SK-N-SH (cell line): ENCODE measurements around the gene HYAL1. TPM values are rescaled to one million over a fixed set of nuclear protein-coding genes. Genes with fewer than 3 reads are reported as not detected.

Source experiments
- CTCF ChIA-PET: fragments of 300-600, 350-600 bp; formaldehyde crosslinking; extraction: SDS; loops from one replicate; lab custom pipeline; 2021; lab: Yijun Ruan, JAX
- POLR2A ChIA-PET: fragments of 350-600 bp; sonication (Branson Sonifier 250); formaldehyde crosslinking; extraction: SDS; loops from one replicate; lab custom pipeline; 2020; ENCODE audit warnings: antibody characterized with exemption, inconsistent platforms; lab: Yijun Ruan, JAX
- DNase-seq: peaks from one replicate; pipeline ENCODE4 v3.0.0; 2012
- H2AFZ ChIP-seq: fragments of 200-600 bp; sonication (generic); 2 replicates; pipeline ENCODE4 v1.8.1; 2016; ENCODE audit warnings: antibody characterized with exemption, mild to moderate bottlenecking, low read depth
- H3F3A ChIP-seq: fragments of 200-600 bp; sonication (generic); replicated peaks from 2 replicates; pipeline ENCODE3; 2016; ENCODE audit warnings: antibody characterized with exemption, mild to moderate bottlenecking; ENCODE audit not compliant: insufficient read depth
- H3K27ac ChIP-seq, 2 experiments: fragments of 200-500 bp in 1 of 2; fragments of 200-600 bp in 1 of 2; sonication (Bioruptor generic) in 1 of 2; sonication (generic), shearing (Covaris generic) in 1 of 2; 2 replicates each; pipeline versions ENCODE4 v1.5.1 to v1.6.1; 2014 to 2016; ENCODE audit warnings: low read depth in 2 of 2, inconsistent platforms in 1 of 2, low read length in 1 of 2, mild to moderate bottlenecking in 1 of 2, mixed read lengths in 1 of 2
- H3K27me3 ChIP-seq: fragments of 200-600 bp; sonication (generic), shearing (Covaris generic); 2 replicates; pipeline ENCODE4 v1.6.1; 2016; ENCODE audit warnings: mixed run types; ENCODE audit not compliant: insufficient read depth
- H3K36me3 ChIP-seq, 2 experiments: fragments of 200-500 bp in 1 of 2; fragments of 200-600 bp in 1 of 2; sonication (Bioruptor generic) in 1 of 2; sonication (generic) in 1 of 2; replicated peaks in 1 of 2; 2 replicates each; pipeline versions ENCODE3 to v1.5.1; 2014 to 2016; ENCODE audit warnings: low read length in 1 of 2, mild to moderate bottlenecking in 1 of 2; ENCODE audit not compliant: insufficient read depth in 2 of 2, control insufficient read depth in 1 of 2
- H3K4me1 ChIP-seq, 2 experiments: fragments of 200-500 bp in 1 of 2; fragments of 200-600 bp in 1 of 2; sonication (Bioruptor generic) in 1 of 2; sonication (generic), shearing (Covaris generic) in 1 of 2; 2 replicates each; pipeline versions ENCODE4 v1.5.1 to v1.6.1; 2014 to 2016; ENCODE audit warnings: low read depth in 1 of 2, low read length in 1 of 2, mixed run types in 1 of 2; ENCODE audit not compliant: insufficient read depth in 2 of 2, control insufficient read depth in 1 of 2
- H3K4me2 ChIP-seq: fragments of 200-600 bp; sonication (generic), shearing (Covaris generic); 2 replicates; pipeline ENCODE4 v1.6.1; 2017; ENCODE audit warnings: mixed run types
- H3K4me3 ChIP-seq, 2 experiments: fragments of 200-500 bp in 1 of 2; fragments of 200-600 bp in 1 of 2; sonication (Bioruptor generic) in 1 of 2; sonication (generic), shearing (Covaris generic) in 1 of 2; 2 replicates each; pipeline versions ENCODE4 v1.5.1 to v1.8.1; 2014 to 2016; ENCODE audit warnings: low read depth in 2 of 2, inconsistent platforms in 1 of 2, low read length in 1 of 2, mild to moderate bottlenecking in 1 of 2, mixed read lengths in 1 of 2, moderate library complexity in 1 of 2
- H3K79me2 ChIP-seq: fragments of 200-600 bp; sonication (generic); 2 replicates; pipeline ENCODE4 v1.8.1; 2017; ENCODE audit warnings: mild to moderate bottlenecking; ENCODE audit not compliant: insufficient read depth
- H3K9ac ChIP-seq: fragments of 200-600 bp; sonication (generic); 2 replicates; pipeline ENCODE4 v1.6.1; 2017; ENCODE audit warnings: mixed run types
- H3K9me2 ChIP-seq: fragments of 200-600 bp; sonication (generic); 2 replicates; pipeline ENCODE4 v1.6.1; 2017; ENCODE audit warnings: mixed run types
- H3K9me3 ChIP-seq: fragments of 200-600 bp; sonication (generic); 2 replicates; pipeline ENCODE4 v1.6.1; 2017; ENCODE audit warnings: mixed run types, mild to moderate bottlenecking, moderate library complexity
- H4K20me1 ChIP-seq: fragments of 200-600 bp; sonication (generic); 2 replicates; pipeline ENCODE4 v1.6.1; 2017; ENCODE audit warnings: mild to moderate bottlenecking, mixed run types; ENCODE audit not compliant: insufficient read depth
- CHD2 ChIP-seq: fragments of 150-350 bp; IDR thresholded peaks from 2 replicates; pipeline ENCODE4 v1.6.1; 2018; ENCODE audit warnings: low read length; ENCODE audit not compliant: partially characterized antibody
- GABPA ChIP-seq: IDR thresholded peaks from 2 replicates; pipeline ENCODE4 v1.4.0; 2012; ENCODE audit warnings: low read depth, mild to moderate bottlenecking
- POLR2AphosphoS5 ChIP-seq: IDR thresholded peaks from 2 replicates; pipeline ENCODE4 v1.6.1; 2012; ENCODE audit warnings: low read depth, low read length
- RCOR1 ChIP-seq: fragments of 150-350 bp; IDR thresholded peaks from 2 replicates; pipeline ENCODE4 v1.6.1; 2017; ENCODE audit warnings: antibody characterized with exemption, low read length
- RFX5 ChIP-seq: IDR thresholded peaks from 2 replicates; pipeline ENCODE4 v1.6.1; 2012; ENCODE audit warnings: mild to moderate bottlenecking, improper control_type of control experiment, low read length
- RXRA ChIP-seq: IDR thresholded peaks from 2 replicates; pipeline ENCODE4 v1.4.0; 2012; ENCODE audit warnings: low read depth, mild to moderate bottlenecking, borderline replicate concordance
- SMC3 ChIP-seq: IDR thresholded peaks from 2 replicates; pipeline ENCODE4 v1.6.1; 2012; ENCODE audit warnings: low read depth, low read length, improper control_type of control experiment
- TCF12 ChIP-seq: IDR thresholded peaks from 2 replicates; pipeline ENCODE4 v1.4.0; 2012
- YY1 ChIP-seq: IDR thresholded peaks from 2 replicates; pipeline ENCODE4 v1.4.0; 2012; ENCODE audit warnings: low read depth, mild to moderate bottlenecking
- WGBS: methylation state at CpG from one replicate; pipeline ENCODE4 v1.1.6; 2017; ENCODE audit warnings: low lambda C conversion rate; 5-methylcytosine and 5-hydroxymethylcytosine counted together
- polyA plus RNA-seq, 3 experiments: library from polyadenylated mRNA; depleted of rRNA; stranded (reverse); fragments of >200 nt; gene quantifications; 2 replicates each; pipeline ENCODE4 v1.2.3, GENCODE V29; 2012
- TF ChIP-seq, protein P1 (sequence below): fragments of 150-350 bp; IDR thresholded peaks from 2 replicates; pipeline ENCODE4 v1.6.1; 2017; ENCODE audit warnings: antibody characterized with exemption, low read length, low read depth, borderline replicate concordance
- TF ChIP-seq, protein P2 (sequence below): IDR thresholded peaks from 2 replicates; pipeline ENCODE4 v1.6.1; 2012; ENCODE audit warnings: mild to moderate bottlenecking, low read depth, low read length, moderate library complexity
- TF ChIP-seq, protein P3 (sequence below): IDR thresholded peaks from 2 replicates; pipeline ENCODE4; 2012
- TF ChIP-seq, protein P4 (sequence below): IDR thresholded peaks from 2 replicates; pipeline ENCODE4 v1.4.0; 2012; ENCODE audit warnings: low read depth, borderline replicate concordance

HYAL1 gene
- polyA plus RNA-seq, 1 of the 3 experiments (the other 2 are of a cell fraction), result 0.30 TPM

DNA sequence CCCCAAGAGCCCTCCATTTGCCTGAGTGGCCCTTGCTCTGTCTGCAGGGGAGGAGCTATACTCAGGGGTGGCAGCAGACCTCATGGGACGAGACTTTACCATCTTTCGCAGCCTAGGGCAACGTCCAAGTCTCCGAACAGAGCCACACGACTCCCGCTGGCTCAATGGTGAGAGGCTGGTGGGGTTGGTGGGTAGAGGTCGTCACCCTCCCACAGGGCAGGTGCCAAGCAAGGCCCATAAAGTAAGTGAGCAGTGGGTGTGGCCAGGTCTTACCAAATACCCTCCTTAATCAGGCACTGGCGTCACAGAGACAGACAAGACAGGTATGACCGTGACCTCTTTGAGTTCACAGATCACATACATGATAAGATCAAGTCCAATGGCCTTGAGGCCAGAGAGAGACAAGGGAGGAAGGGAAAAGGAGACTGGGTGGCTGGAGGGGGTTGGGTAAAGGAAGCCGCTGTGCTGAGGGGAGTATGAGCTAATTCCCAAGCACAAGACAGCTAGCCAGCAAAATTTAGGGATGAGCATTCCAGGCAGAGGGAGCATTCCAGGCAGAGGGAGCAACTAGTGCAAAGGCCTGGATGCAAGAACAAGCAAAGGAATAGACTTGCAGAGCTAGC, 31.9 kb downstream of the HYAL1 start:
- Histone ChIP-seq H4K20me1 (no peaks in the 10 kb centered on the region), H3K9me3 (no peaks in the 10 kb centered on the region), H3K4me2 (no peak overlapping the region), H3K4me3 (no peak overlapping the region), H2AFZ (no peak overlapping the region), H3K9ac (no peak overlapping the region), H3K79me2 (no peaks in the 10 kb centered on the region), H3K27ac (no peak overlapping the region), H3K4me1 (peaks cover 11 to 26% of the 10 kb centered on the region in 2 experiments; a peak in 2 of 4 replicates), H3K27me3 (0 out of 2 replicates have a peak, but pooled peaks cover 16% of the 10 kb centered on the region), H3F3A (peaks cover 18% of the 10 kb centered on the region), H3K9me2 (no peaks in the 10 kb centered on the region)
- WGBS, result 78% methylated on average over 4 of the region's 10 CpGs
- no peak for DNase-seq
- TF ChIP-seq RFX5, result no peak
- TF ChIP-seq SMC3, result no peak
- TF ChIP-seq TCF12, result no peak
- TF ChIP-seq YY1, result no peak
- TF ChIP-seq, protein P1, sequence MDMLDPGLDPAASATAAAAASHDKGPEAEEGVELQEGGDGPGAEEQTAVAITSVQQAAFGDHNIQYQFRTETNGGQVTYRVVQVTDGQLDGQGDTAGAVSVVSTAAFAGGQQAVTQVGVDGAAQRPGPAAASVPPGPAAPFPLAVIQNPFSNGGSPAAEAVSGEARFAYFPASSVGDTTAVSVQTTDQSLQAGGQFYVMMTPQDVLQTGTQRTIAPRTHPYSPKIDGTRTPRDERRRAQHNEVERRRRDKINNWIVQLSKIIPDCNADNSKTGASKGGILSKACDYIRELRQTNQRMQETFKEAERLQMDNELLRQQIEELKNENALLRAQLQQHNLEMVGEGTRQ, result no peak
- no peak for TF ChIP-seq RXRA
- TF ChIP-seq, protein P2, sequence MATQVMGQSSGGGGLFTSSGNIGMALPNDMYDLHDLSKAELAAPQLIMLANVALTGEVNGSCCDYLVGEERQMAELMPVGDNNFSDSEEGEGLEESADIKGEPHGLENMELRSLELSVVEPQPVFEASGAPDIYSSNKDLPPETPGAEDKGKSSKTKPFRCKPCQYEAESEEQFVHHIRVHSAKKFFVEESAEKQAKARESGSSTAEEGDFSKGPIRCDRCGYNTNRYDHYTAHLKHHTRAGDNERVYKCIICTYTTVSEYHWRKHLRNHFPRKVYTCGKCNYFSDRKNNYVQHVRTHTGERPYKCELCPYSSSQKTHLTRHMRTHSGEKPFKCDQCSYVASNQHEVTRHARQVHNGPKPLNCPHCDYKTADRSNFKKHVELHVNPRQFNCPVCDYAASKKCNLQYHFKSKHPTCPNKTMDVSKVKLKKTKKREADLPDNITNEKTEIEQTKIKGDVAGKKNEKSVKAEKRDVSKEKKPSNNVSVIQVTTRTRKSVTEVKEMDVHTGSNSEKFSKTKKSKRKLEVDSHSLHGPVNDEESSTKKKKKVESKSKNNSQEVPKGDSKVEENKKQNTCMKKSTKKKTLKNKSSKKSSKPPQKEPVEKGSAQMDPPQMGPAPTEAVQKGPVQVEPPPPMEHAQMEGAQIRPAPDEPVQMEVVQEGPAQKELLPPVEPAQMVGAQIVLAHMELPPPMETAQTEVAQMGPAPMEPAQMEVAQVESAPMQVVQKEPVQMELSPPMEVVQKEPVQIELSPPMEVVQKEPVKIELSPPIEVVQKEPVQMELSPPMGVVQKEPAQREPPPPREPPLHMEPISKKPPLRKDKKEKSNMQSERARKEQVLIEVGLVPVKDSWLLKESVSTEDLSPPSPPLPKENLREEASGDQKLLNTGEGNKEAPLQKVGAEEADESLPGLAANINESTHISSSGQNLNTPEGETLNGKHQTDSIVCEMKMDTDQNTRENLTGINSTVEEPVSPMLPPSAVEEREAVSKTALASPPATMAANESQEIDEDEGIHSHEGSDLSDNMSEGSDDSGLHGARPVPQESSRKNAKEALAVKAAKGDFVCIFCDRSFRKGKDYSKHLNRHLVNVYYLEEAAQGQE, result no peak
- no peak for TF ChIP-seq POLR2AphosphoS5
- TF ChIP-seq RCOR1, result no peak
- no peak for TF ChIP-seq CHD2
- TF ChIP-seq, protein P3, sequence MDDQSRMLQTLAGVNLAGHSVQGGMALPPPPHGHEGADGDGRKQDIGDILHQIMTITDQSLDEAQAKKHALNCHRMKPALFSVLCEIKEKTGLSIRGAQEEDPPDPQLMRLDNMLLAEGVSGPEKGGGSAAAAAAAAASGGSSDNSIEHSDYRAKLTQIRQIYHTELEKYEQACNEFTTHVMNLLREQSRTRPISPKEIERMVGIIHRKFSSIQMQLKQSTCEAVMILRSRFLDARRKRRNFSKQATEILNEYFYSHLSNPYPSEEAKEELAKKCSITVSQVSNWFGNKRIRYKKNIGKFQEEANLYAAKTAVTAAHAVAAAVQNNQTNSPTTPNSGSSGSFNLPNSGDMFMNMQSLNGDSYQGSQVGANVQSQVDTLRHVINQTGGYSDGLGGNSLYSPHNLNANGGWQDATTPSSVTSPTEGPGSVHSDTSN, result no peak
- no peak for TF ChIP-seq GABPA
- TF ChIP-seq, protein P4, sequence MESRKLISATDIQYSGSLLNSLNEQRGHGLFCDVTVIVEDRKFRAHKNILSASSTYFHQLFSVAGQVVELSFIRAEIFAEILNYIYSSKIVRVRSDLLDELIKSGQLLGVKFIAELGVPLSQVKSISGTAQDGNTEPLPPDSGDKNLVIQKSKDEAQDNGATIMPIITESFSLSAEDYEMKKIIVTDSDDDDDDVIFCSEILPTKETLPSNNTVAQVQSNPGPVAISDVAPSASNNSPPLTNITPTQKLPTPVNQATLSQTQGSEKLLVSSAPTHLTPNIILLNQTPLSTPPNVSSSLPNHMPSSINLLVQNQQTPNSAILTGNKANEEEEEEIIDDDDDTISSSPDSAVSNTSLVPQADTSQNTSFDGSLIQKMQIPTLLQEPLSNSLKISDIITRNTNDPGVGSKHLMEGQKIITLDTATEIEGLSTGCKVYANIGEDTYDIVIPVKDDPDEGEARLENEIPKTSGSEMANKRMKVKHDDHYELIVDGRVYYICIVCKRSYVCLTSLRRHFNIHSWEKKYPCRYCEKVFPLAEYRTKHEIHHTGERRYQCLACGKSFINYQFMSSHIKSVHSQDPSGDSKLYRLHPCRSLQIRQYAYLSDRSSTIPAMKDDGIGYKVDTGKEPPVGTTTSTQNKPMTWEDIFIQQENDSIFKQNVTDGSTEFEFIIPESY, result no peak
- TF ChIP-seq, all 33 proteins: peak for 0
- POLR2A ChIA-PET, result no interaction called here
- CTCF ChIA-PET, result interaction anchor here (1.0 to 12.2 kb wide), 11 partner anchors 11 to 157 kb away, joined by 3 to 206 read pairs (median 7); partner anchors contain the start of gene GNAT1
- no peaks in the 10 kb centered on the region for H3K36me3 ChIP-seq
